ENCODE measurements around the gene FIGNL1.

GRCh38 chr7:50475340-50475739 is 25.2 kb upstream of the FIGNL1 start:
- TF ChIP-seq CTCF (IDR thresholded peaks at IDR 0.05) (no peak), EP300 (IDR thresholded peaks at IDR 0.05) (no peak)

All from esophagus muscularis mucosa (tissue), 3 donors.